Heart right ventricle (tissue), 16 donors: ENCODE measurements around the gene ORM2. TPM values are rescaled to one million over a fixed set of nuclear protein-coding genes. Genes with fewer than 3 reads are reported as not detected.

Source experiments
- ATAC-seq, 8 donors: fragments of 200-7000 bp; cut with Tn5 transposase; one replicate each; pipeline ENCODE4 v1.9.1; 2020; ENCODE audit warnings: mild to moderate bottlenecking in 8 of 8, moderate library complexity in 8 of 8, moderate number of reproducible peaks in 1 of 8
- DNase-seq, 2 donors: peaks; one replicate each; pipeline ENCODE4 v3.0.0-alpha.2; 2020
- H3K27ac ChIP-seq, 10 donors: fragments of 200-600 bp; sonication (generic) in 2 of 10; one replicate each; pipeline versions ENCODE4 v1.5.0 to v1.8.0; 2020 to 2022; ENCODE audit warnings: mild to moderate bottlenecking in 3 of 10
- H3K27me3 ChIP-seq, 7 donors: fragments of 200-600 bp; one replicate each; pipeline ENCODE4 v1.8.0; 2021 to 2022; ENCODE audit warnings: mild to moderate bottlenecking in 2 of 7
- H3K36me3 ChIP-seq, 9 donors: fragments of 200-600 bp; sonication (generic) in 1 of 9; one replicate each; pipeline versions ENCODE4 v1.5.0 to v1.8.0; 2020 to 2022; ENCODE audit warnings: mild to moderate bottlenecking in 2 of 9
- H3K4me1 ChIP-seq, 9 donors: fragments of 200-600 bp; sonication (generic) in 1 of 9; one replicate each; pipeline versions ENCODE4 v1.5.0 to v1.8.0; 2020 to 2022; ENCODE audit warnings: mild to moderate bottlenecking in 4 of 9
- H3K4me3 ChIP-seq, 10 donors: fragments of 200-600 bp; sonication (generic) in 2 of 10; one replicate each; pipeline versions ENCODE4 v1.5.0 to v1.8.0; 2020 to 2022; ENCODE audit warnings: mild to moderate bottlenecking in 7 of 10, moderate library complexity in 2 of 10
- H3K9me3 ChIP-seq, 11 donors: fragments of 200-600 bp in 10 of 11; sonication (generic) in 2 of 11; one replicate each; pipeline versions ENCODE4 v1.5.0 to v1.8.0; 2013 to 2022; ENCODE audit warnings: mild to moderate bottlenecking in 2 of 11, control low read depth in 1 of 11, moderate library complexity in 1 of 11
- WGBS, 2 donors: extraction: QIAGEN DNeasy Blood & Tissue Kit; methylation state at CpG; one replicate each; pipeline ENCODE4 v1.1.7; 2013; ENCODE audit warnings: inconsistent platforms in 1 of 2; 5-methylcytosine and 5-hydroxymethylcytosine counted together
- intact Hi-C, 10 donors: fragments of 100-400 bp; cut with DNase I; formaldehyde crosslinking; loops; one replicate each; pipeline versions ENCODE4 v1.11.1 to v1.14.2; 2022
- polyA plus RNA-seq, 2 donors: library from polyadenylated mRNA; stranded (reverse); fragments of 200-250 nt; gene quantifications; one replicate each; pipeline ENCODE4 v1.2.3, GENCODE V29; 2013
- total RNA-seq, 10 donors: library from RNA; stranded (reverse); fragmentation: NEBNext Ultra II Directional in 3 of 10; extraction: Animal tissue kit (Norgen Biotek cat#: 25700) in 3 of 10; gene quantifications; one replicate each; pipeline versions ENCODE4 v1.2.1 to v1.2.4, GENCODE V29; 2021 to 2023
- TF ChIP-seq, protein P1 (sequence below), 9 donors: fragments of 200-600 bp; sonication (generic) in 2 of 9; IDR thresholded peaks; one replicate each; pipeline versions ENCODE4 v1.5.0 to v1.8.0; 2021 to 2022; ENCODE audit warnings: antibody characterized with exemption in 9 of 9, mild to moderate bottlenecking in 5 of 9, moderate library complexity in 1 of 9
- donor health status: Arrhythmogenic right ventricular cardiomyopathy.
- donor health status: ischemic (EF 13 %, LVEDD 7.1; RV severe dilation, severe dysfunction).
- donor health status: healthy with polysubstance abuse.
- donor health status: DM: no; HTN: yes; CAD: no.
- donor health status: DM: no; HTN: no; CAD: no.
- donor health status: ischemic (EF 25% LVEDD 6.9; RV normal size, moderate dysfunction).
- donor health status: ischemic (EF 25% LVEDD 5.7; RV mildly dilated, moderate dysfunction).
- donor health status: healthy.
- donor health status: DM: yes; HTN: yes; CAD: no.
- donor health status: Ischemic cardiomyopathy.
- donor health status: ischemic (EF 35%, LVEDD 5.7; RV mildly dilated, moderate dysfunction).
- donor health status: nonischemic (EF 11% LVEDD 7.7; RV severe dilation, severe dysfunction).
- donor health status: DM: yes; HTN: yes; CAD: no.
- donor health status: PGD.
- donor health status: ischemic (EF 29% LVEDD 5.4; RV normal size, mild dysfunction).
- donor health status: nonischemic (EF 23%, LVEDD 6.1; RV moderate dilation, normal function).

The ORM2 gene
- total and polyA plus RNA-seq, 12 donors = 0.44 TPM; not detected in 11

DNA sequence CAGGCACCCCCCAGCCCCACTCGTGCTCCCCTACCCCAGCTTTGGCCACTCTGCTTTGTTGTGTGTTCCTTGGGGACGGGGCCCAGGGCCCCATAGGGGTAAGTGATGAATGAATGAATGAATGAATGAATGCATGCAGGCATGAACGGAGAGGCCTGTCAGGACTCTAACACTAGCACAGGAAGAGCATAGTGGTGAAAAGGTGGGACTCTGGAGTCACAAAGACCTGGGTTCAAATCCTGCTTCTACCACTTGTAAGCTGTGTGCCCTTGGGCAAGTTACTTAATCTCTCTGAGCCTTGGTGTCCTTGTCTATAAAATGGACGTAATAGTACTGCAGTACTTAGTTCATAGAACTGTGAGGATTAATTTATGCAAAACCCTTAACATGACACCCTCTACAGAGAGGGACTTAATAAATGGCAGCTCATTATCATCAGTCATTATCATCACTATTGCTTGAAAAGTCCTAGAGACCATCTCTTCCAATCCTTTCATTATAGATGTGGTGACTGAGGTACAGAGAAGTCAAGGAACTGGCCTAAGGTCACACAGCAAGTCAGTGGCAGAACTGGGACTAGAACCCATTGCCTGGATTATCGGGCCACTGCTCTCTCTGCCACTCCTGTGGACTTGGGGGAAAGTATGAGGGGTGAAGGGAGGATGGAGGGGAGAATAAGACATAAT lies 13.2 kb downstream of the ORM2 start:
- peaks cover 0 to 100% (median 26%) of the 10 kb centered on the region in 9 donors for H3K36me3 ChIP-seq

DNA sequence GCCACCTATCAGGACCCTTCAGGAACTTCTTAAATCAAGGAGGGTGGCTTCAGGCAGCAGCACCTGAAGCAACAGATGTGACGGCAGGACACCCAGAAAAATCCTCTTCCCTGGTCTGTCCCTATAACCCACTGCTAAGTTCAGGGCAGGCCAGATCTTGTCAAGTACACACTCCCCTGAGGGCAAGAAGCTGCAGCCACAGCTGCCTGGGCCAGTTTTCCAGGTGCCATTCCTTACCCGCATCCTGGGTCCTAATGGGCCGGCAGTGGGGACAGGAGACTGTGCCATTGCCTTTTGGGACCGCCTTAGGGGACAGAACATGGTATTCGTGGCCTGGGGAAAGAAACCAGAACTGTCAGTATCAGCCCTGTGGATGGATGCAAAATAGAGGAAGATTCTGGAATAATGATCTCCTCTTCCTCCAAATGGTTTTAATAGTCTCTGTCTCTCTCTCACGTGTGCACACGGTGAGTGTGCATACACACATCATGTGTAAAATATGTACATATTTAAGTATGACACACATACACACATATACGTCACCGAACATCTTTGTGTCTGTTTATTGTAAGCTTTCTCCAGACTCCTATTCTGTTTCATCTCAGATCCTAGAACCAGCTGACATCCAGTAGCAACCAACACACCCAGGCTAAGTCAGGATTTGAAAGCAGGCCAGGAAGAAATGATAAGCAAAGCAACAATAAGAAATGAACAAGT lies 14.0 kb downstream of the ORM2 start:
- Histone ChIP-seq H3K4me1 (peaks cover 0 to 12% (median 0%) of the 10 kb centered on the region in 9 donors), H3K27ac (no peak overlapping the region), H3K9me3 (no peaks in the 10 kb centered on the region), H3K4me3 (no peak overlapping the region), H3K36me3 (peaks cover 0 to 100% (median 26%) of the 10 kb centered on the region in 9 donors), H3K27me3 (no peaks in the 10 kb centered on the region)
- 87 to 88% methylated on average over 9 of the region's 9 CpGs for WGBS, 2 donors
- TF ChIP-seq, protein P1, sequence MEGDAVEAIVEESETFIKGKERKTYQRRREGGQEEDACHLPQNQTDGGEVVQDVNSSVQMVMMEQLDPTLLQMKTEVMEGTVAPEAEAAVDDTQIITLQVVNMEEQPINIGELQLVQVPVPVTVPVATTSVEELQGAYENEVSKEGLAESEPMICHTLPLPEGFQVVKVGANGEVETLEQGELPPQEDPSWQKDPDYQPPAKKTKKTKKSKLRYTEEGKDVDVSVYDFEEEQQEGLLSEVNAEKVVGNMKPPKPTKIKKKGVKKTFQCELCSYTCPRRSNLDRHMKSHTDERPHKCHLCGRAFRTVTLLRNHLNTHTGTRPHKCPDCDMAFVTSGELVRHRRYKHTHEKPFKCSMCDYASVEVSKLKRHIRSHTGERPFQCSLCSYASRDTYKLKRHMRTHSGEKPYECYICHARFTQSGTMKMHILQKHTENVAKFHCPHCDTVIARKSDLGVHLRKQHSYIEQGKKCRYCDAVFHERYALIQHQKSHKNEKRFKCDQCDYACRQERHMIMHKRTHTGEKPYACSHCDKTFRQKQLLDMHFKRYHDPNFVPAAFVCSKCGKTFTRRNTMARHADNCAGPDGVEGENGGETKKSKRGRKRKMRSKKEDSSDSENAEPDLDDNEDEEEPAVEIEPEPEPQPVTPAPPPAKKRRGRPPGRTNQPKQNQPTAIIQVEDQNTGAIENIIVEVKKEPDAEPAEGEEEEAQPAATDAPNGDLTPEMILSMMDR (IDR thresholded peaks at IDR 0.05) = no peak
- intact Hi-C loops = loop anchor here in 1 of 10 donors (5.0 kb wide), 2 partner anchors 34 to 309 kb away; no protein-coding TSS in a partner anchor
- DNase-seq = no peak
- ATAC-seq = no peak

More for the DNA sequence above, 13.2 kb downstream of the ORM2 start:
- Histone ChIP-seq H3K27me3 (no peaks in the 10 kb centered on the region), H3K4me3 (no peak overlapping the region), H3K9me3 (no peaks in the 10 kb centered on the region), H3K27ac (no peak overlapping the region), H3K4me1 (peaks cover 0 to 9% (median 0%) of the 10 kb centered on the region in 9 donors)
- ATAC-seq (no peak), DNase-seq (no peak)
- intact Hi-C loops = loop anchor here in 1 of 10 donors (5.0 kb wide), 2 partner anchors 34 to 309 kb away; no protein-coding TSS in a partner anchor
- TF ChIP-seq, protein P1 (IDR thresholded peaks at IDR 0.05) = no peak
- WGBS, 2 donors = 88 to 92% methylated on average over 5 of the region's 5 CpGs

DNA sequence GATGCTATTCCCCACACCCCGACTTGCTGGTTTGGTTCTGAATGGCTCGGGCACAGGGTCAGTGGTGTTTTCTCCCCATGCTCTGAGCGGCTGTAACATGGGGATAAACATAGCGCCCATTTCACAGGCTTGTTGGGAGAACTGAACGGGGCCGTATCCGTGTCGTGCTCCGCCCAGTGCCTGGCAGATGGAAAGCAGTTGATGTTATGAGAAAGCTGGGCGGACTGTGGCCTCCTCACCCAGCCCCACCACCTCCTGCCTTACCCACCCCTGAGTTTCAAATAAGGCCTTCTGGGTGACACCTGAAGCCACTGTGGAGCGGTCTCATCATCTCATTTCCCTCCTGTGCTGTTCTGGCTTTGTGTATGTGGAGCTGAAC lies 14.5 kb downstream of the ORM2 start:
- 91 to 92% methylated on average over 11 of the region's 11 CpGs for WGBS, 2 donors
- TF ChIP-seq, protein P1 (IDR thresholded peaks at IDR 0.05) = no peak
- ATAC-seq (no peak), DNase-seq (no peak)
- Histone ChIP-seq H3K27me3 (no peaks in the 10 kb centered on the region), H3K27ac (no peak overlapping the region), H3K9me3 (no peaks in the 10 kb centered on the region), H3K4me1 (peaks cover 0 to 18% (median 5%) of the 10 kb centered on the region in 9 donors), H3K4me3 (no peak overlapping the region), H3K36me3 (peaks cover 0 to 100% (median 30%) of the 10 kb centered on the region in 9 donors)
- intact Hi-C loops = loop anchor here in 1 of 10 donors (5.0 kb wide), 2 partner anchors 33 to 308 kb away; no protein-coding TSS in a partner anchor

DNA sequence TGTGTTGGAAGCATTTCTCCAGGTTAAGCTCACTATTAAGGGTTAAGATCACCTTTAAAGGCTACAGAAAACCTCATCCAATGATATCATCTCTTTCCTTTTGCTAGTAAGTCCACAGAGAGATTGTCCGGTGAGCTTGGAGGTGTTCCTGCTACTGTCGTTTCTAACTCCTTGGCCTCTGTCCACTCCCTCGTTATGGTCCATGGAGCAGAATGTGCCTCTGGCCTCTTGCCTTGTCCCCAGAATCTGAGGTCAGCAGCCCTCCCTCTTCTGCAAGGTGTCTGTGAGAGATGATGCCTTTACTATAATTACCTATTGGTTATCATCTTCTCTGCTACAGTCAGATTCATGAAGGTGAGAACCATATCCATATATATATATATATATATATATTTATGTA lies 15.0 kb downstream of the ORM2 start:
- H3K27ac ChIP-seq = no peak overlapping the region
- H3K4me1 ChIP-seq = peaks cover 0 to 23% (median 8%) of the 10 kb centered on the region in 9 donors
- H3K36me3 ChIP-seq = peaks cover 0 to 100% (median 34%) of the 10 kb centered on the region in 9 donors
- 37 to 47% methylated on average over 3 of the region's 3 CpGs for WGBS, 2 donors
- H3K27me3 ChIP-seq = no peaks in the 10 kb centered on the region
- no peak for DNase-seq
- no peak overlapping the region for H3K4me3 ChIP-seq
- no peaks in the 10 kb centered on the region for H3K9me3 ChIP-seq
- intact Hi-C loops = loop anchor here in 2 of 10 donors (5.0 kb wide), 3 partner anchors 33 to 308 kb away; no protein-coding TSS in a partner anchor
- TF ChIP-seq, protein P1 (IDR thresholded peaks at IDR 0.05) = no peak
- no peak for ATAC-seq
